HUDEP-2 (cell line): Measurements from ENCODE around the gene CHKB.
"Not testable (repeated sequence)": the region's sequence is repeated elsewhere in the genome, so short reads cannot be mapped to it uniquely, and the experiment has no call there.

Experiments
- DNase-seq, 76 experiments: peaks; one replicate each; lab custom pipeline; 2025; ENCODE audit not compliant: unreplicated experiment in 76 of 76; lab: John Stamatoyannopoulos, UW

The CHKB gene, protein sequence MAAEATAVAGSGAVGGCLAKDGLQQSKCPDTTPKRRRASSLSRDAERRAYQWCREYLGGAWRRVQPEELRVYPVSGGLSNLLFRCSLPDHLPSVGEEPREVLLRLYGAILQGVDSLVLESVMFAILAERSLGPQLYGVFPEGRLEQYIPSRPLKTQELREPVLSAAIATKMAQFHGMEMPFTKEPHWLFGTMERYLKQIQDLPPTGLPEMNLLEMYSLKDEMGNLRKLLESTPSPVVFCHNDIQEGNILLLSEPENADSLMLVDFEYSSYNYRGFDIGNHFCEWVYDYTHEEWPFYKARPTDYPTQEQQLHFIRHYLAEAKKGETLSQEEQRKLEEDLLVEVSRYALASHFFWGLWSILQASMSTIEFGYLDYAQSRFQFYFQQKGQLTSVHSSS

DNA sequence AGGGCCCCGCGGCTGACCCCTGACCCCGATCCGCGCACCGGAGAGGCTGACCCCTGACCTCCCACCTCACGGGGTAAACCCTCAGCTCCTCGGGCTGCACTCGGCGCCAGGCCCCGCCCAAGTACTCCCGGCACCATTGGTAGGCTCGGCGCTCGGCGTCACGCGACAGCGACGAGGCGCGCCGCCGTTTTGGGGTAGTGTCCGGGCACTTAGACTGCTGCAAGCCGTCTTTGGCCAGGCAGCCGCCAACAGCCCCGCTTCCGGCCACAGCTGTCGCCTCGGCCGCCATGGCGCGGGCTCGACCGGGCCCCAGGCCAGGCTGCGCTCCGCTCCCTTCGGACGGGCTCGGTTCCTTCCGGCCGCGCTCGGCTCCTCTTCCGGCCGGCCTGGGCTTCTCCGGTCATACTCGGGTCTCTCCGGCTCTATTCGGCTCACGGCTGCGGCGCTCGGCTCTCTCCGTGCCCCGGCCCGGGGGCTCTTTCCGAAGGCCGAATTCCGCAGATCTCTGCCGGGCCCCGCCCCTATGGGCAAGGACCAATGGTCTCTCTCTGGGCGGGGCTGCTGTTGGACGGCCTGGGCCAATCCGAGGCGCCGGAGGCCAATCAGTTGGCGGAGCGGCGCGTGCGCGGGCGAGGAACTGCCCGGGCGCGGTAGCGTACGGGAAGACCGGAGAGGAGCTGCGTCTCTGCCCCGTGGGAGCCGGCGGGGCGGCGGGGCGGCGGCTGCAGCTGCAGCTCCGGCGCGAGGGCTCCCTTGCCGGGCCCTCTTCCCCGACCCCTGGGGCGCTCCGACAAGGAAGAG, at the start of gene CHKB:
Gene CHKB (minus strand): TSS at position 357 of the 801 bp plus-strand sequence. CDS start 68 bp downstream, at position 289.
- DNase-seq: peak; percentile 36 to 99 (median 96)

DNA sequence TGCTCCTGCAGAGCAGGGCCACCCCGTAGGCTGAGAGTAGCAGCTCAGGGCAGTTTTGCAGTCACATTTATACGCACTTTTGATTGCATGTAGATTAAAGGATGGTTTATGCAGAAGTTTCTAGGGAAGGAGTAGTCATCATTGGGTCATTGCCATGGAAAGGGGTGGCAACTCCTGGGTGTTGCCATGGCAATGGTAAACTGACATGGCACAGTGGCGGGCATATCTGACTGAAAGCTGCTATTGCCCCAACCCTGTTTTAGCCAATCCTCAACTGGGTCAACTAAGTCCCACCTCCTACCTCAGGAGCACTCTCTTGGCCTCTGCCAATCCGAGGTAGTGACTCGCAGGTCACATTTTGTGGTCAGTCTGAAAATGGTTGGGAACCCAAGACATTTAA, 47.7 kb upstream of the CHKB start:
- DNase-seq: peak in 50 of 76 experiments; percentile 8 to 74 (median 33)

DNA sequence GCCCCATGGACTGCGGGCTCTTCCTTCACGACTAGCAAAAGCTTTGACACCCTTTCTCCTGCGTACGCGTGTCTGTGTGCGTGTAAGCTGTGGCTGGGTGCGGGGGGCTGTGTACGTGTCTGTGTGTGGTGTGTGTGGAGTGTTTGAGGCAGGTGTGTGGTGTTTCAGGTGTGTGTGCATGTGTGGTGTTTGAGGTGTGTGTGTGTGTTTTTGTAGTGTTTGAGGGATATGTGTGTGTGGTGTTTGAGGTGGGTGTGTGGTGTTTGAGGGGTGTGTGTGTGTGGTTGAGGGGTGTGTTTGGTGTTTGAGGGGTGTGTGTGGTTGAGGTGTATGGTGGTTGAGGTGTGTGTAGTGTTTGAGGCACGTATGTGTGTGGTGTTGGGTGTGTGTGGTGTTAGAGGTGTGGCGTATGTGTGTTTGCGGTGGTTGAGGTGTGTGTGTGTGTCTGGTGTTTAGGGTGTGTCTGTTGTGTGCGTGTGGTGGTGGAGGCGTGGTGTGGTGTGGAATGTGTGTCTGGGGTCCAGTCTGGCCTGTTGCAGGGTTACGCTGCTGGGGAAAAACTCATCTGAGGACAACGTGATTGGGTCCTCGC, 46.0 kb upstream of the CHKB start:
- no peak for DNase-seq

DNA sequence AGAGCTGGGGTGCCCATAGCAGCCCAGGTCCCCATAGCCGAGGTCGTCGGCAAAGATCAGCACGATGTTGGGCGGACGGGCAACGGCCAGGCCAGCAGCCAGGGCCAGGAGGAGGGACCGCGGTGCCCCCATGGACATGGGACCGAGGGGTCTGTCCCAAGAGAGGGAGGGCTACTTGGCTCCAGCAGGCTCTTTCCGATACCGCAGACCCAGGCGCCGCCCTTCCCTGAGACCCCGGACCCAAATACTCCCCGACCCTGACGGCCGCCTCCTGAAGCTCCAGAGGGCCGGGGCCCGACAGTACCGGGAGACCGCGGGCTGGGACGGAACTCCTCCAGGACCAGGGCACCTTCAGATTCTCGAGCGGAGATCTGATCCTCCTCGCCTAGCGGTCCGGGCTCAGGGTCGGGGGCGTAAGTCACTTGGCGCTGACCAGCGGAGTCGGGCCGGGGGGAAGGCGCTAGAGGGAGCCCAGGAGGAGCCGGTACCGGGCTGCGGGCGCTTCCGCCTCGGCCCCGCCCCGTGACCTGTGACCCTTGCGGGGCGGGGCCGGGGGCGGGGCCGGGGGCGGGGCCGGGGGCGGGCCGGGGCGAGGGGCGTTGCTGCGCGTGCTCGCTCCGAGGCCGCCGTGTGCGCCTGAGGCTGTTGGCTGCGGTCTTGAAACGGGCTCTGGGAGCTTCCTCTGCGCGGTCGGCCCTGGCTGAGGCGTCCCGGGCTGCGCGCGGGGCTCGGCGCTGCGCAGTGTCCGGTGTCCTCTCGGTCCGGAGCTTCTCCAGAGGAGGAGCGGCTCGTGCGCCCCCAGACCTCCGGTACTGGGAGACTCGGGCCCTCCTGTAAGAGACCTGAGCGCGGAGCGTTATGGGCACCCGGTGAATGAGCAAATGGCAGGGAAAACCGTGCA, 45.2 kb upstream of the CHKB start, which contains the start of gene ARSA:
Gene ARSA (minus strand): TSS at position 511 of the 901 bp plus-strand sequence. CDS start 373 bp downstream, at position 138.
- peak in 72 of 76 experiments; percentile 4 to 85 (median 64) for DNase-seq

DNA sequence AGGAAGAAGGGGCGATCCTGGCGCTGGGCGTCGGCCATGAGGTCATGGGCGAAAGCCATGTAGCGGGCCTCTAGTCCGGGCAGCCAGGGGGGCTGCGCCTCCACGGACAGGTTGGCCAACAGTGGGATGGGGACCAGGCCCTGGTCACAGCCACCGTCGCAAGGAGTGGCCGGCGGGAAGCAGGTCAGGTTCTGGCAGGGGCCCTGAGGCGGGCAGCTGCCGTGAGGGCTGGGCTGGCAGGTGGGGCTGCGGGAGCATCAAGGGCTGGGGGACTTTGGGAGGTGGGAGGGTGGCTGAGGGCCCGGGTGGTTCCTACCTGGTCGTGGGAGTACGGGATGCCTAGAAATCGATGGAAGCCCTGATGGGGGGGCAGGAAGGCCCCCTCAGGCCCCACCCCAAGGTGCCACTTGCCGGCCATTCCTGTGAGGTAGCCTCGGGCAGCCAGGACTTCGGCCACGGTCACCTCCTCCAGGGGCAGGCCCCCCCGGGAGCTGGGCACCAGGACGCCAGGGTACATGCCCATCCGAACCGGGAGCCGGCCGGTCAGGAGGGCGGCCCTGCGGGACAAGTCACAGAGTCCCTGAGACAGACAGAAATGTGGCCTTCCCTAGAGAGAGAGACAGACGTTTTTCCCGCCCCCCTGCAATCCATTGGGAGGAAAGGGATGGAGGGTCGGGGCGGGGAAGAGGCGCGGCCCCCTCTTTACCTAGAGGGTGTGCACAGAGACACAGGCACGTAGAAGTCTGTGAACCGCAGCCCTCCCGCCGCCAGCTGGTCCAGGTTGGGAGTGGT, 44.4 kb upstream of the CHKB start:
- DNase-seq: no peak

DNA sequence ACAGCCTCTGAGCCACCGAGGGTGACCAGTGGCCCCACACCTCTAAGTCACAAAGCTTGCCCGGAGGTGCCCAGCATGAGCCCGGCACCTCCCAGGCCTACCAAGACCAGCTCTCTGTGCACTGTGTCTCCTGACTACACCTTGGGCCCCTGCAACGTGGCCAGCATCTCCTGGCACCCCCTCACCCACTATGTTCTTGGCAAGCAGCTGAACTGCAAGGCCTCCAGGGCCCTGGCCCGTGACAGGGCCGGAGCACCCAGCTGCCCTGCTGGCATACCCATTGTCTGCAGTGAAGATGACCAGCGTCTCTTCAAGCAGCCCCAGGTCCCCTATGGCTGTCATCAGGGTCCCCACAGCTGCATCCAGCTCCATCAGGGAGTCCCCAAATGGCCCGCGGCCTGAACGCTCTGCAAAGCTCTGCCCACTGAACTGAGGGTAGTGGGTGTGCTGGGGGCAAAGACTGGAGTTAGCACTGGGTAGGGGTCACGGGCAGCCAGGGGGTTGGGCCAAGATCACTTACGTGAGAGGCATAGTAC, 43.7 kb upstream of the CHKB start:
- no peak for DNase-seq

DNA sequence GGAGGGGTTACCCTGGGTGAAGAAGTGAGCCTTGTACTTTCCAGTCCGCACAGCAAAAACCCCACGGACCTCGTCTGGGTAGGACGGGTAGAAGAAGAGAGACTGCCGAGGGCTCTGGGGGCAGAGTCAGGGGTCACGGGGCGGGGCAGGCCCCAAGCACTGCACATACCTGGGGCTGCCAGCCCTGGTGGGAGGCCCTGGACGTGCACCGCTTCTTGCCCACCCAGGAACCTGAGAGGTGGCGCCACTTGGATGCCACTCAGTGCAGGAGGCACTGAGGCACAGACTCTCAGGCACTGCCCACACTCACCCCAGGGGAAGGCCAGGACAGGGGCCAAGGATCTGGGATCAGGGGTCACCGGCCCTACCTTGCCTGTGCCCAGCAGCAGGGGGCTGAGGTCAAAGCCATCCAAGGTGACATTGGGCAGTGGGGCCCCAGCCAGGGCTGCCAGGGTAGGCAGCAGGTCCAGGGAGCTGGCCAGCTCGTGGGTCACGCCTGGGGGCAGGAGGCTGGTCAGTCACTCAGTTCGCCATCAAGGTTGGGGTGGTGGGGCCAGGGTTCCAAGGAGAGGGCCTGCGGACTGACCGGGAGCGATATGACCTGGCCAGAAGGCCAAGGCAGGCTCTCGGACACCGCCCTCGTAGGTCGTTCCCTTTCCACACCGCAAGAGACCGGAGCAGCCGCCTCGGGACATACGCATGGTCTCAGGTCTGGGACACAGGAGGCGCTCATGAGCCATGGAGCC, 43.1 kb upstream of the CHKB start:
- DNase-seq: no peak

DNA sequence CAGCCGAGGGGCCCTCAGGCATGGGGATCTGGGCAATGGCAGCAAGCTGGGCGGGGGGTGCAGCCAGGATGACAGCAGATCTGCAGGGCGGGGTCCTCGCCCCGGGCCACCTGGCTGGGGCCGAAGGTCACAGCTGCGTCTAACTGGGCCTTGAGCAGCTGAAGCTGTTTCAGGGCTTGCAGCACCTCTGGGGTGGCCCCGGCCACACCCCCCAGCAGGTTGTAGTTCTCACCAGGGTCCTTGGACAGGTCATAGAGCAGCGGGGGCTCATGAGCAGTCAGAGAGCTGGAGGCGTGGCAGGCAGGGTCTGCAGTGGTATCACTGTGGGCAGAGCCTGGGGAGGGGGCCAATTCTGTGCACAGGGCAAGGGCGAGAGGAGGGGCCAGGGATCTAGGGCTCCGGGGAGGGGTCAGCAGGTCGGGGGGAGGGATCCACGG, 42.5 kb upstream of the CHKB start:
- no peak for DNase-seq

DNA sequence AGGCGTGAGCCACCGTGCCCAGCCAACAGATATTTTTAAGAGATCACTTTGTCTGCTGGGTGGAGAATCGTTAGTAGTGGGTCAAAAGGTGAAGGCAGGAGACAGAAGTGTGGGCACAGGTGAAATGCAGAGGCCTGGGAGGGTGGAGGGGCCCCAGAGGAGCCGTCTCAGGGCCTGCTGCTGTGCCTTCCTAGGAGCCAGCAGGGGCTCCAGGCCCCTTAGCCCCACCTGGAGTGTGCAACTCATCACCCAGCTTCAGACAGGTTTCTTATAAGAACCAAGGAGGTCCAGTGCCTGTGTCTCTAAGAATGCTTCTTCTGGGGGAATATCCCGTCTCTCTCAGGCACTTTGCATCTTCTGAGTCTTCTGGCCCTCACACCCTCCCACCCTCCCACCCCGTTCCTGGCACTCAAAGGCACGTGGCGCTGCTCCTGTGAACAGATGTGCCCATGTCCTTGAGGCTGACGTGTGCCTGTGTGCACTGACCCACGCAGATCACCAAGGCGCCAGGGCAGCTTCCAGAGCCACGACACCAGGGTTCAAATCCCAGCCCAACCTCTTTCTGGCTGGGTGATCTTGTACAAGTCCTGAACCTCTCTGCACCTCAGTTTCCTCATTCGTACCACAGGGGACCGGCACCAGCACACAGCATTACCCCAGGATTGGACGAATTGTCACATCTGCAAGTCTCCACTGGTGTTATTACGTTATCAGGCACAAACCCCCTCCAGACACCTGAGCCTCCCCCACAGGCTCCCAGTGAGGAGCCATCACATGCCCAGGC, 41.9 kb upstream of the CHKB start:
- DNase-seq: no peak

DNA sequence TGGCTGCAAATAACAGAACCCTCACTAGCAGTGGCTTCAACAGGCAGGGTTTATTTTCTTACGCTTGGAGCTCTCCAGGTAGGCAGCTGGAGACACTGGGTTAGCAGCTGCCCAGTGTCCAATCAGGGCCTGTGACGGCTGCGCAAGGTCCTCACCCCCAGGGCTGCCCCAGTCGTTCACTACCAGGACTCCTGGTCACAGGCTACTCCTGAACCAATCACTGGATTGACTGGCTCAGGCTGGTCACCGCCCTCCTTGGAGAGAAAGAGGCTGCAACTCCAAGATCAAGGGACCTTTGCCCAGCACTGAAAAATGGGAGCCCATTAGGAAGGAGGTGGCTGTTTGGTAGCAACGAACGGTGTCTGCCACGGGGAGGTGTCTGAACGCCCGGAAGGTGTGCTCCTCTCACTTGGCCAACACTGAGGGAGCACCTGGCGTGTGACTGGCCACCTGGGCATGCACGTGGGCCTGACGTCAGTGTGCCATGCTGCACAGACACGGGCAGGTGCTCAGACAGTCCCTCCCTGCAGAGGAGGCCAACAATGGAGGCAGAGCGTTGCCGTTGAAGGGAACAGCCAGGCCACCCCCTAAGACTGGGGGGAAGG, 40.2 kb upstream of the CHKB start:
- DNase-seq: no peak

DNA sequence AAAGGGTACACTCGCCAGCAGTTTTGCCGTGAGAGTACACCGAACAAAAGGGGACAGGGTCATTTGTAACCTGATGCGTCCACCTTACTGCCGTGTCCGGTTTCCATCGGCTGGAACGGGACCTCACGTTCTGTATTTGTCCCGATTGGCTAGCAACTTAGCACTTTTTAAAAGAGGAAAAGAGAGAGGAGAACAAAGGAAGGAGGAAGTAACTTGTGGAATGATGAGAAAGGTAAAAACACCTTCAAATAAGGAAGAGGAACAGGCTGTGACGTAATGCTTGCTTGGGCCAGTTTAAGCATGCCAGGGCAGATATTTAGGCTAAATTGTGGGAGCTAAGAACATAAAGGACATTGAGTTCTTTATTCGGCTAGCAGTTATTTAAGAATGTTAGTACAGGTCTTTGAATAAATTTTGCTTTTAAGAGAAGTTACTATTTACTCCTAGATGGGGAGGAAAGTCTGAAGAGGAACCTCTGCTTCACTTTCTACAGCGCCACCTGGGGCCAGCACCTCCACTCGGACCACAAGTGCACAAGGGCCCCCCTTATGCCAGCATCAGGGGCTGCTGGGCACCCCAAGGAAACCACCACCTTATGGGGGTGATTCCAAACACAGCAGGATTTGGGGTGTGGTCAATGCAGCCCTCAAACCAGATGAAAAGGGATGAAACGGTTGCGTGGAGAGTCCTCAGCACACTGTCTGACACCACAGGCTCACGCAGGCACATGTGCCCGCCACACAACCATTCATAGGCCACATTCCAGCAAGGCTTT, 39.5 kb upstream of the CHKB start:
- no peak for DNase-seq

DNA sequence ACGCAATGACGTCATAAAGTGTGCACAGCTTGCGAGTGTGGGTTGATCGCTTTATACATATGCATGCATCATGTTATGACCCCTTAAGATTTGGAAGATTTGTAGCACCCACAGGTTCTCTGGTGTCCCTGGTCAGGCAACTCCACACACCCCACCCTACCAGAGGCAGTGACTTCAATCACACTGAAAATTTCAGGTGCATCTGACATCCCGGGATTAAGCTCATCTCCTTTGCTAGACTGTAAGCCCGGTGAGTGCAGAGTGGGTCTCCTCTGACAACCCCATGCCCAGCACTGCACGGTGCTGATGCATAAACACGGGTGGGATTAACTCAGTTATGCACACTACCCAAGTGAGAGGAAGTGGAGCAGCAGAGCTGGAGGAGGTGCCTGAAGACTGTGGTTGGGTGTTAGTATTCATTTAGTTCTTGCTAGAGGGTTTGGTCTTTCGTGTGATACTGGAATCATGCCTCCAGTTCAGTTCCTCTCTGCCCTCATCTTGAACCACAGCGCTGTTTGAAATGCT, 38.8 kb upstream of the CHKB start:
- peak in 2 of 76 experiments; percentile 4 to 17 for DNase-seq

DNA sequence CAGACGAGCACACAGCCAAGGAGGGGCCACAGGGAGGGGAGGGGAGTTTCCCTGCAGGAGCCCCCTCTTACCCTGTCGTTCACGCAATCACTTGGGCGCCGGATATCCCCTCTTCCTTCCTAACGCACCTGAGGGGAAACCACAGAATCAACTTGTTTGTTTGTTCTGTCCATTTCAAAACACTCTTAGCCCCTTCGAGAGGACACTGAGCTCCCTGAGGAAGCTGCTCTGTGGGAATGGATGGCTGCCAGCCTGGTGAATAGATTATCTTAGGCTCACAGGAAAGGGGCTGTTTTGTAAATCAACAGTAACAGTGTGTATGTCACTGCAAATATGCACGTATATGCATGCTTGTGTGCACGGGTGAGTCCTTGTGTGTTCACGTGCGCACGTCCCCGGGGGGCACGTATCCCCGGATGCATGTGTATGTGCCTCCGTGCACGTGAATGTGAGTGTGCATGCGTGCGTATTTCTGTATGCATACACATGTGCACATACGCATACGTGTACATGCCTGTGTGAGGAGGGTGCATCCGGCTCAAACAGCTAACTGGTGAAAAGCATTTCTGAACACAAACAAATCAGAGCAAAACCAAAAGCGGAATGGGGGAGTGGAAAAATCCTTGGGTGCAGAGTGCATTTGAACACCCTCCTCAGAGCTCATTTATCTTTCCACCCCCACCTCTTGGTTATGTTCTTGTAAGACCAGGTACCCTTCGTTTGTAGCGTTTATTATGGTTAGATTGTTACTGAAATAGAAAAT, 38.1 kb upstream of the CHKB start:
- DNase-seq: peak in 7 of 76 experiments; percentile 4 to 64 (median 36)

DNA sequence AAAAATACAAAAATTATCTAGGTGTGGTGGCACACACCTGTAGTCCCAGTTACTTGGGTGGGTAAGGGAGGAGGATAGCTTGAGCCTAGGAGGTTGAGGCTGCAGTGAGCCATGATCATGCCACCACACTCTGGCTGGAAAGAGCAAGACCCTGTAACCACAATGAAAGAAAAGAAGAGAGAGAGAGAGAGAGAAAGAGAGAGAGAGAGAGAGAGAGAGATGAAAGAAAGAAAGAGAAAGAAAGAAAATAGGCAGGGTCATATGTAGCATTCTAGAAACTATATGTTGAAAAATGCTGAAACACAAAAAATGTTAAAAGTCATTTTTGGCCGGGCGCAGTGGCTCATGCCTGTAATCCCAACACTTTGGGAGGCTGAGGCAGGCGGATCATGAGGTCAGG, 31.6 kb upstream of the CHKB start:
- DNase-seq: not testable (repeated sequence)

DNA sequence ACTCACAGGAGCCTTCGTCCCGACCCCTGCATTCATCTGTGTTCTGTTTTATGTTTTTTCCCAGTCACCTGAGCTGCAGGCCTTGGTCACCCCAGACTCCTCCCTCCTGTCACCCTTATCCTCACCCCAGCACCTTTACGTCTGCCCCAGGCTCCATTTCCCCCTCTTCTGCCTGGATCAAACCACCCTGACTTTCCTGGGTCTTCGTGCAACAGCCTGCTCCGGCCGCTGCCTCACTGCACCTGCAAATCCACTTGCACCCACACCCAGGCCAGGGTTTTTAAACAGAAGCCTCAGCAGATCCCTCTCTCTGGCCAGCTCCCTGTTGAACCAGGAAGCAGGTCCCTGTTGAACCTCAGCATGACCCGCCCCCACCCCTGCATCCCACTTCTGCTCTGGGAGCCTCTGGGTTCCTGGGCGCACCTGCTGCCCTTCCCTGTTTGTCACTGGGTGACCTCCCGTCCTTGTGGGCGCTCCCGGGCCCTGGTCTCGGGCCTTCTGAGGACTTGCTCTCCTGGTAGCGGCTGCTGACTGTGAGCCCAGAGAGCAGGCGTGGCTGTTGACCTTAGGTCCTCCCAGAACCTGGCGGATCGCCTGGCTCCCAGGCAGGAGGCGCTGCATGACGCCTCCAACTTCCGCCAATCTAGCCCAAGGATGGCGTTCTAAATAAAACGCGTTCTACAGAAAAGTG, 30.8 kb upstream of the CHKB start:
- DNase-seq: peak in 1 of 76 experiments; percentile 4
